ENCODE results near the gene BIRC7. TPM values are rescaled to one million over a fixed set of nuclear protein-coding genes. Genes with fewer than 3 reads are reported as not detected.
A peak's percentile ranks its signal among the peaks of the same experiment; 100 is the strongest.

BIRC7 gene
- total RNA-seq, 4 donors from 2014 or later, result not detected

- no peak overlapping the region for H3K4me3 ChIP-seq
- DNase-seq (ENCODE audit: extremely low spot score), result no peak
- no peaks in the 10 kb centered on the region for H3K9me3 ChIP-seq
- no peak for TF ChIP-seq EP300 (IDR thresholded peaks at IDR 0.05)
- no peak for TF ChIP-seq POLR2A (IDR thresholded peaks at IDR 0.05; ENCODE audit: low read depth)
- TF ChIP-seq POLR2AphosphoS5 (IDR thresholded peaks at IDR 0.05), result no peak
- TF ChIP-seq CTCF (IDR thresholded peaks at IDR 0.05), result no peak
- H3K36me3 ChIP-seq, result no peaks in the 10 kb centered on the region
- peaks cover 0 to 18% (median 0%) of the 10 kb centered on the region in 4 donors for H3K27me3 ChIP-seq
- WGBS, result 73% methylated on average over 7 of the region's 7 CpGs
- H3K4me1 ChIP-seq, result peaks cover 7 to 14% (median 11%) of the 10 kb centered on the region in 4 donors
- intact Hi-C loops (cut with DNase I), result no loop called here
- no peak overlapping the region for H3K27ac ChIP-seq (replicated peaks in 1 of 4)
Measured at GRCh38 chr20:63222541-63222940, 13.2 kb upstream of the BIRC7 start.

DNA sequence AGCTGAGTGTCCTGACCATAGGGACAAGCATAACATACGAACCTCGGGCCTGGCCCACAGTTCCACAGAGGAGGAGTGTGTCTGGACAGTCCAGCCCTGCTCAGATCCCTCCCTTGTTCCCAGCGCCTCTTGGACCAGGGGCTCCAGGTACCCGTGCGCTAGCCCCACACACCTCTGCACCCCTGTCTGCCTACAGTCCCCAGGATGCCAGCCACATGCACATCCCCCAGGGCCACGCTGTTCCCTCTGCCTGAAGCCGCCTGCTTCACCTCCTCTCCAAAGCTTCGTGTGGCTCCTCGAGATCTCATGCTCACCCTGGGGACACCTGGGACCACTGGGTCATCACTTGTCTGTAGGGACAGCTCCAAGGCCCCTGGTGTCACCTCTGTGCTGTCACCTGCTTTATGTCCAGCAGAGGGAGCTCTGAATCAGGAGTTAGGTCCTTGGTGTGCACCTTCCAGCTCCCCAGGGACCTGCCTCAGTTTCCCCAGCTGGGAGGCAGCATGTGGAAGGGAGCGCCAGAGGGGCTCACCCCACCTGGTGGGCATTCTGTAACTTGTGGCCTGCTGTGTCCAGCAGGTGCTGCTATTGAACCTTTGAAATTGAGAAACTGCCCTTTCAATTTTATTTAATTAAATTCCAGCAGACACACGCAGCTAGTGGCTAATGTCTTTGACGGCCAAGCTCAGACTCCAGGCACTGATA is 12.4 kb upstream of the BIRC7 start:
- H3K9me3 ChIP-seq, result no peaks in the 10 kb centered on the region
- intact Hi-C loops (cut with DNase I), result no loop called here
- DNase-seq (ENCODE audit: extremely low spot score), result no peak

DNA sequence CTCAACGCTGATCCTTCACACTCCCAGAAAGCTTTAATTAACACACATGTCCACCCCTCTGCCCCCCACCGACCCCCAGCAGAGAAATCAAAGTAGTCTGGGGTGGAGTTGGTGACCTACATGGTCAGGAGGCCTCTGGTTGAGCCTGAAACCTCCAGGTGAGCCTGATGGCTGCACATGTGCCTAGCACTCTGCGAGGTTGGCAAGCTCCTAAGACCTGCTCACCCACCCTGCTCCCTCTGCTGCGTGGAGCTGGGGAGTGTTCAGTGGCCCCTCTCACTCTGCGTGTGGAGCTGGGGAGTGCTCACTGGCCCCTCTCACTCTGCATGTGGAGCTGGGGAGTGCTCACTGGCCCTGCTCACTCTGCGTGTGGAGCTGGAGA is 11.9 kb upstream of the BIRC7 start:
- TF ChIP-seq EP300 (IDR thresholded peaks at IDR 0.05) (no peak), POLR2A (IDR thresholded peaks at IDR 0.05; ENCODE audit: low read depth) (no peak), CTCF (IDR thresholded peaks at IDR 0.05) (no peak), POLR2AphosphoS5 (IDR thresholded peaks at IDR 0.05) (no peak)
- H3K27me3 ChIP-seq, result peaks cover 0 to 18% (median 0%) of the 10 kb centered on the region in 4 donors
- no peak overlapping the region for H3K4me3 ChIP-seq
- no peak overlapping the region for H3K27ac ChIP-seq (replicated peaks in 1 of 4)
- intact Hi-C loops (cut with DNase I), result no loop called here
- 76% methylated on average over 5 of the region's 6 CpGs for WGBS
- peaks cover 7 to 14% (median 11%) of the 10 kb centered on the region in 4 donors for H3K4me1 ChIP-seq
- no peaks in the 10 kb centered on the region for H3K36me3 ChIP-seq
- no peaks in the 10 kb centered on the region for H3K9me3 ChIP-seq
- no peak for DNase-seq (ENCODE audit: extremely low spot score)

More for the DNA sequence above, 12.4 kb upstream of the BIRC7 start:
- 51% methylated on average over 3 of the region's 12 CpGs for WGBS
- H3K36me3 ChIP-seq, result no peaks in the 10 kb centered on the region
- H3K4me3 ChIP-seq, result no peak overlapping the region
- peaks cover 0 to 18% (median 0%) of the 10 kb centered on the region in 4 donors for H3K27me3 ChIP-seq
- no peak overlapping the region for H3K27ac ChIP-seq (replicated peaks in 1 of 4)
- peaks cover 7 to 14% (median 11%) of the 10 kb centered on the region in 4 donors for H3K4me1 ChIP-seq
- no peak for TF ChIP-seq EP300 (IDR thresholded peaks at IDR 0.05)
- peak; percentile 43 to 76 (median 45) for TF ChIP-seq CTCF (IDR thresholded peaks at IDR 0.05)

- H3K9me3 ChIP-seq, result no peaks in the 10 kb centered on the region
- 41% methylated on average over 4 of the region's 16 CpGs for whole genome bisulfite sequencing
- peaks cover 0 to 19% (median 0%) of the 10 kb centered on the region in 4 donors for H3K27me3 ChIP-seq
- no peak overlapping the region for H3K4me3 ChIP-seq
- H3K27ac ChIP-seq (replicated peaks in 1 of 4), result peak overlapping the region in 1 of 4 donors; percentile 22
- no peak for TF ChIP-seq POLR2A (IDR thresholded peaks at IDR 0.05; ENCODE audit: low read depth)
- no peak for TF ChIP-seq EP300 (IDR thresholded peaks at IDR 0.05)
- TF ChIP-seq CTCF (IDR thresholded peaks at IDR 0.05), result peak in 2 of 3 experiments; percentile 5 to 21
- TF ChIP-seq POLR2AphosphoS5 (IDR thresholded peaks at IDR 0.05), result no peak
- intact Hi-C loops (cut with DNase I), result no loop called here
- H3K4me1 ChIP-seq, result peaks cover 7 to 14% (median 11%) of the 10 kb centered on the region in 4 donors
- DNase-seq (ENCODE audit: extremely low spot score), result no peak
- H3K36me3 ChIP-seq, result no peaks in the 10 kb centered on the region
Measured at GRCh38 chr20:63224412-63225081, 11.2 kb upstream of the BIRC7 start.
